Suppressor macrophage treated with lipopolysaccharide for 4 hours (primary cell): Measurements from ENCODE around the gene FOSL2.
A peak's percentile ranks its signal among the peaks of the same experiment; 100 is the strongest.

Source experiments
- DNase-seq: peaks from one replicate; pipeline ENCODE4 v3.0.0-alpha.2; 2020

FOSL2 gene

GRCh38 chr2:28397043-28397381, 4.4 kb downstream of the FOSL2 start:
- DNase-seq, result no peak

- DNase-seq, result peak; percentile 92
Measured at GRCh38 chr2:28398101-28398834, 5.6 kb downstream of the FOSL2 start.

- no peak for DNase-seq
Measured at GRCh38 chr2:28399289-28399688, 6.6 kb downstream of the FOSL2 start.

- DNase-seq, result no peak
Measured at GRCh38 chr2:28399956-28400355, 7.3 kb downstream of the FOSL2 start.

GRCh38 chr2:28400419-28400818, 7.8 kb downstream of the FOSL2 start:
- no peak for DNase-seq

- DNase-seq, result no peak
Measured at GRCh38 chr2:28400921-28401320, 8.3 kb downstream of the FOSL2 start.

- DNase-seq, result no peak
Measured at GRCh38 chr2:28401411-28401810, 8.8 kb downstream of the FOSL2 start.

GRCh38 chr2:28401948-28402550, 9.4 kb downstream of the FOSL2 start:
- no peak for DNase-seq

GRCh38 chr2:28403370-28403956, 10.8 kb downstream of the FOSL2 start:
- no peak for DNase-seq

- no peak for DNase-seq
Measured at GRCh38 chr2:28404086-28404485, 11.4 kb downstream of the FOSL2 start.

GRCh38 chr2:28405537-28405936, 12.9 kb downstream of the FOSL2 start:
- DNase-seq, result no peak

- peak; percentile 89 for DNase-seq
Measured at GRCh38 chr2:28406276-28407096, 13.8 kb downstream of the FOSL2 start.

GRCh38 chr2:28407131-28407975, 14.7 kb downstream of the FOSL2 start:
- peak; percentile 54 for DNase-seq

- DNase-seq, result no peak
Measured at GRCh38 chr2:28407976-28408690, 15.5 kb downstream of the FOSL2 start.

GRCh38 chr2:28408764-28409599, 16.3 kb downstream of the FOSL2 start:
- DNase-seq, result peak; percentile 90

GRCh38 chr2:28411166-28411755, 18.6 kb downstream of the FOSL2 start:
- DNase-seq, result no peak

- DNase-seq, result no peak
Measured at GRCh38 chr2:28411956-28412609, 19.4 kb downstream of the FOSL2 start.

GRCh38 chr2:28412625-28413151, 20.0 kb downstream of the FOSL2 start:
- DNase-seq, result no peak

GRCh38 chr2:28413152-28413898, 20.7 kb downstream of the FOSL2 start:
- no peak for DNase-seq
